OCI-LY7 (cell line): Measurements from ENCODE around the gene B3GNT8. TPM values are rescaled to one million over a fixed set of nuclear protein-coding genes. Genes with fewer than 3 reads are reported as not detected.
"Not testable (repeated sequence)": the region's sequence is repeated elsewhere in the genome, so short reads cannot be mapped to it uniquely, and the experiment has no call there.

Experiments used
- BruUV-seq: library from RNA; stranded (reverse); fragments of 400-500 nt; replicated peaks from 2 replicates; lab custom pipeline; 2021; lab: Mats Ljungman, UMichigan
- CTCF ChIA-PET: fragments of 300-600 bp; sonication (Branson Sonifier 250); formaldehyde crosslinking; loops from one replicate; lab custom pipeline; 2022; ENCODE audit warnings: antibody characterized with exemption; ENCODE audit not compliant: unreplicated experiment; lab: Charles Lee
- POLR2A ChIA-PET: fragments of 300-600 bp; sonication (Branson Sonifier 250); formaldehyde crosslinking; loops from one replicate; lab custom pipeline; 2022; ENCODE audit warnings: antibody characterized with exemption; lab: Charles Lee
- DNase-seq: peaks from one replicate; pipeline ENCODE4 v3.0.0-alpha.2; 2015; ENCODE audit warnings: low spot score
- H2AFZ ChIP-seq: fragments of 200-600 bp; sonication (generic), shearing (Covaris generic); 2 replicates; pipeline ENCODE4 v1.6.1; 2014; ENCODE audit warnings: mild to moderate bottlenecking, antibody characterized with exemption, low read length, moderate library complexity
- H3K27ac ChIP-seq: fragments of 200-600 bp; sonication (generic); 2 replicates; pipeline ENCODE4 v1.5.1; 2014; ENCODE audit warnings: mixed run types, low read depth, mild to moderate bottlenecking, moderate library complexity, low read length, inconsistent platforms; ENCODE audit not compliant: poor library complexity, severe bottlenecking
- H3K36me3 ChIP-seq: fragments of 200-600 bp; sonication (generic); 2 replicates; pipeline ENCODE4 v1.6.1; 2014; ENCODE audit warnings: mild to moderate bottlenecking, antibody characterized with exemption, low read length, moderate library complexity, mixed read lengths; ENCODE audit not compliant: insufficient read depth
- H3K4me1 ChIP-seq: fragments of 200-600 bp; sonication (generic); 2 replicates; pipeline ENCODE4 v1.5.1; 2014; ENCODE audit warnings: mild to moderate bottlenecking, low read length; ENCODE audit not compliant: insufficient read depth, poor library complexity, severe bottlenecking
- H3K4me2 ChIP-seq: fragments of 200-600 bp; sonication (generic); 2 replicates; pipeline ENCODE4 v1.6.1; 2014; ENCODE audit warnings: mild to moderate bottlenecking, low read length
- H3K4me3 ChIP-seq: fragments of 200-600 bp; sonication (generic); 2 replicates; pipeline ENCODE4 v1.5.1; 2014; ENCODE audit warnings: mild to moderate bottlenecking, low read depth, low read length; ENCODE audit not compliant: poor library complexity, severe bottlenecking
- H3K79me2 ChIP-seq: fragments of 200-600 bp; sonication (generic); 2 replicates; pipeline ENCODE4 v1.6.1; 2016; ENCODE audit warnings: low read depth, mild to moderate bottlenecking, low read length, moderate library complexity, mixed read lengths; ENCODE audit not compliant: insufficient read depth
- H3K9me2 ChIP-seq: fragments of 200-600 bp; sonication (generic); 2 replicates; pipeline ENCODE4 v1.6.1; 2016; ENCODE audit warnings: mild to moderate bottlenecking, low read length, mixed read lengths; ENCODE audit not compliant: insufficient read depth
- H3K9me3 ChIP-seq: fragments of 200-600 bp; sonication (generic); 2 replicates; pipeline ENCODE4 v1.6.1; 2014; ENCODE audit warnings: mild to moderate bottlenecking, mixed run types, low read length, mixed read lengths
- H4K20me1 ChIP-seq: fragments of 200-600 bp; sonication (generic); 2 replicates; pipeline ENCODE4 v1.6.1; 2014; ENCODE audit warnings: mild to moderate bottlenecking, antibody characterized with exemption, low read length, moderate library complexity, mixed read lengths; ENCODE audit not compliant: insufficient read depth
- EZH2phosphoT487 ChIP-seq: fragments of 200-600 bp; sonication (generic); IDR thresholded peaks from 2 replicates; pipeline ENCODE4 v1.6.1; 2018; ENCODE audit warnings: low read depth, borderline replicate concordance, mild to moderate bottlenecking, mixed run types, antibody characterized with exemption, low read length, moderate library complexity, mixed read lengths
- intact Hi-C: fragments of 100-400 bp; cut with micrococcal nuclease; formaldehyde crosslinking; loops from one replicate; pipeline ENCODE4 v1.10.0; 2022; ENCODE audit not compliant: unreplicated experiment
- total RNA-seq, 2 experiments: library from RNA; depleted of rRNA in 1 of 2; stranded (reverse); fragments of >200 nt in 1 of 2; shearing (Covaris generic) in 1 of 2; gene quantifications; 2 replicates each; pipeline ENCODE4 v1.2.3, GENCODE V29; 2014 to 2022
- TF ChIP-seq, protein P1 (sequence below): fragments of 200-600 bp; sonication (generic); conservative IDR thresholded peaks from 2 replicates; pipeline ENCODE4 v1.5.1; 2014; ENCODE audit warnings: mild to moderate bottlenecking, antibody characterized with exemption, low read length, moderate library complexity, mixed read lengths

The B3GNT8 gene
- total RNA-seq, 2 experiments from 2014 or later, result 0.40 to 0.47 TPM

DNA sequence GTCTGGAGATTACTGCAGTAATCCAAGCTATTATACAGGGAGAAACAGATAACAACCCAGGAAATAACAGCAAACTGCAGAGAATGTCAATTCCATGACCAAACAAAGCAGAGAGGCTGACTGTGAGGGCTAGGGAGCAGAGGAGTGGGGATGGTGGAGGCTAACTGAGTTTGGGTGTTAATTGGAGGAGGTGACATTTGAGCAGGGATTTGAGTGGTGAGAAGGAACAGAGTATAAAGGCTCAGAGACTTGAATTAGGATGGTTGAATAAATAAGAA, 9.4 kb upstream of the B3GNT8 start:
- Histone ChIP-seq H3K4me3 (no peak overlapping the region), H4K20me1 (no peaks in the 10 kb centered on the region), H3K27ac (no peak overlapping the region), H2AFZ (no peak overlapping the region), H3K4me1 (peaks cover 12% of the 10 kb centered on the region), H3K36me3 (peaks cover 36% of the 10 kb centered on the region), H3K79me2 (peaks cover 16% of the 10 kb centered on the region; the same call in 1 of the 2 replicates), H3K9me2 (no peaks in the 10 kb centered on the region), H3K4me2 (no peak overlapping the region), H3K9me3 (no peaks in the 10 kb centered on the region)
- ChIA-PET CTCF (no interaction called here), POLR2A (interaction anchor here (0.6 kb wide), 1 partner anchor 1000 kb away, joined by 5 read pairs; no protein-coding TSS in a partner anchor)
- TF ChIP-seq, protein P1, sequence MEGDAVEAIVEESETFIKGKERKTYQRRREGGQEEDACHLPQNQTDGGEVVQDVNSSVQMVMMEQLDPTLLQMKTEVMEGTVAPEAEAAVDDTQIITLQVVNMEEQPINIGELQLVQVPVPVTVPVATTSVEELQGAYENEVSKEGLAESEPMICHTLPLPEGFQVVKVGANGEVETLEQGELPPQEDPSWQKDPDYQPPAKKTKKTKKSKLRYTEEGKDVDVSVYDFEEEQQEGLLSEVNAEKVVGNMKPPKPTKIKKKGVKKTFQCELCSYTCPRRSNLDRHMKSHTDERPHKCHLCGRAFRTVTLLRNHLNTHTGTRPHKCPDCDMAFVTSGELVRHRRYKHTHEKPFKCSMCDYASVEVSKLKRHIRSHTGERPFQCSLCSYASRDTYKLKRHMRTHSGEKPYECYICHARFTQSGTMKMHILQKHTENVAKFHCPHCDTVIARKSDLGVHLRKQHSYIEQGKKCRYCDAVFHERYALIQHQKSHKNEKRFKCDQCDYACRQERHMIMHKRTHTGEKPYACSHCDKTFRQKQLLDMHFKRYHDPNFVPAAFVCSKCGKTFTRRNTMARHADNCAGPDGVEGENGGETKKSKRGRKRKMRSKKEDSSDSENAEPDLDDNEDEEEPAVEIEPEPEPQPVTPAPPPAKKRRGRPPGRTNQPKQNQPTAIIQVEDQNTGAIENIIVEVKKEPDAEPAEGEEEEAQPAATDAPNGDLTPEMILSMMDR, result no peak
- TF ChIP-seq EZH2phosphoT487, result no peak
- DNase-seq, result no peak
- intact Hi-C loops, result no loop called here
- BruUV-seq, result no TSS peak

DNA sequence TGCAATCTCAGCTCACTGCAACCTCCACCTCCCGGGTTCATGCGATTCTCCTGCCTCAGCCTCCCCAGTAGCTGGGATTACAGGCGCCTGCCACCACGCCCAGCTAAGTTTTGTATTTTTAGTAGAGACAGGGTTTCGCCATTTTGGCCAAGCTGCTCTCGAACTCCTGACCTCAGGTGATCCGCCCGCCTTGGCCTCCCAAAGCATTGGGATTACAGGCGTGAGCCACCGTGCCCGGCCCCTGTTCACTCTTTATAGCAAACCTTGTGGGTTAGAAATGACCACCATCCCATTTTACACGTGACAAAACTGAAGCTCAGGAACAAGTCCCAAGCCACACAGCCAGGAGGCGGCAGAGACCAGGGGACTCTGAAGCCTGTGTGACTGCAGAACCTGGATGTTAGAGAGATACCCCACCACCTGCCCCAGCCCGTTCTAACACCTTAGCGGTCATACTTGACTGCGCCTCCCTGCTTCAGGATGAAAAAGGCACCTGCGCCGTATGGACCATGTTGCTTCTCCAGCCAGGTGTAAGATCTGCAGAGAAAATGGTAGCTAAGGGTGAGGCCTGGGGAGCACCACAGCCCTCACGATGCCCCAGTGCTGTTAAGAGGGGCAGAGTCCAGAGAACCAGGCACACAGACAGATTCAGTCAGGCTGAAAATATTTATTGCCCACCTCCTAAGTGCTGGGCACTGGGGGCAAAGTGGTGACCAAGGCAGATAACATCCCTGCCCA, 8.9 kb upstream of the B3GNT8 start:
- no peak for TF ChIP-seq EZH2phosphoT487
- TF ChIP-seq, protein P1, result no peak

DNA sequence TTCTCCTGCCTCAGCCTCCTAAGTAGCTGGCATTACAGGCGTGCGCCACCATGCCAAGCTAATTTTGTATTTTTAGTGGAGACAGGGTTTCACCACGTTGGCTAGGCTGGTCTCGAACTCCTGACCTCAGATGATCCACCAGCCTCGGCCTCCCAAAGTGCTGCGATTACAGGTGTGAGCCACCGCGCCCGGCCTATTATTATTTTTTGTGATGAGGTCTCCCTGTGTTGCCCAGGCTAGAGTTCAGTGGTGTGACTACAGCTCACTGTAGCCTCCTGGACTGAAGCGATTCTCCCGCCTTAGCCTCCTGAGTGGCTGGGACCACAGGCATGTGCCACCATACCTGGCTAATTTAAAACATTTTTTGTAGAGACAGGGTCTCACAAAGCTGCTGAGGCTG, 8.2 kb upstream of the B3GNT8 start:
- intact Hi-C loops, H4K20me1 ChIP-seq, H2AFZ ChIP-seq, DNase-seq, POLR2A ChIA-PET, BruUV-seq, H3K27ac ChIP-seq, H3K9me2 ChIP-seq, H3K4me2 ChIP-seq, H3K4me3 ChIP-seq, H3K9me3 ChIP-seq: not testable (repeated sequence)
- Histone ChIP-seq H3K36me3 (peaks cover 45% of the 10 kb centered on the region), H3K4me1 (peaks cover 12% of the 10 kb centered on the region), H3K79me2 (peaks cover 16% of the 10 kb centered on the region; the same call in 1 of the 2 replicates)
- CTCF ChIA-PET, result interaction anchor here (0.8 kb wide), 1 partner anchor 14 kb away, joined by 6 read pairs; no protein-coding TSS in a partner anchor

More for the DNA sequence above, 8.9 kb upstream of the B3GNT8 start:
- Histone ChIP-seq H2AFZ (no peak overlapping the region), H4K20me1 (no peaks in the 10 kb centered on the region), H3K4me1 (peaks cover 12% of the 10 kb centered on the region), H3K36me3 (peaks cover 40% of the 10 kb centered on the region), H3K4me3 (no peak overlapping the region), H3K79me2 (peaks cover 16% of the 10 kb centered on the region; the same call in 1 of the 2 replicates), H3K4me2 (no peak overlapping the region), H3K9me2 (no peaks in the 10 kb centered on the region), H3K27ac (no peak overlapping the region), H3K9me3 (no peaks in the 10 kb centered on the region)
- no peak for DNase-seq
- intact Hi-C loops, result no loop called here
- CTCF ChIA-PET, result interaction anchor here (0.8 kb wide), 1 partner anchor 13 kb away, joined by 6 read pairs; no protein-coding TSS in a partner anchor
- BruUV-seq, result no TSS peak
- POLR2A ChIA-PET, result interaction anchor here (0.6 kb wide), 1 partner anchor 1000 kb away, joined by 5 read pairs; no protein-coding TSS in a partner anchor
